ENCODE results near the gene SLC22A14.
"Not testable (repeated sequence)": the region's sequence is repeated elsewhere in the genome, so short reads cannot be mapped to it uniquely, and the experiment has no call there.

The SLC22A14 gene, protein sequence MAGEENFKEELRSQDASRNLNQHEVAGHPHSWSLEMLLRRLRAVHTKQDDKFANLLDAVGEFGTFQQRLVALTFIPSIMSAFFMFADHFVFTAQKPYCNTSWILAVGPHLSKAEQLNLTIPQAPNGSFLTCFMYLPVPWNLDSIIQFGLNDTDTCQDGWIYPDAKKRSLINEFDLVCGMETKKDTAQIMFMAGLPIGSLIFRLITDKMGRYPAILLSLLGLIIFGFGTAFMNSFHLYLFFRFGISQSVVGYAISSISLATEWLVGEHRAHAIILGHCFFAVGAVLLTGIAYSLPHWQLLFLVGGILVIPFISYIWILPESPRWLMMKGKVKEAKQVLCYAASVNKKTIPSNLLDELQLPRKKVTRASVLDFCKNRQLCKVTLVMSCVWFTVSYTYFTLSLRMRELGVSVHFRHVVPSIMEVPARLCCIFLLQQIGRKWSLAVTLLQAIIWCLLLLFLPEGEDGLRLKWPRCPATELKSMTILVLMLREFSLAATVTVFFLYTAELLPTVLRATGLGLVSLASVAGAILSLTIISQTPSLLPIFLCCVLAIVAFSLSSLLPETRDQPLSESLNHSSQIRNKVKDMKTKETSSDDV
- total RNA-seq, result 0 reads per million in 4 donors

GRCh38 chr3:38281895-38282686 is at the start of gene SLC22A14:
TSS of gene SLC22A14 (plus strand) at chr3:38282294. CDS start at chr3:38306027, 23,733 bp downstream.
- no peak for DNase-seq

- no peak for DNase-seq
These were observed 49.4 kb upstream of the SLC22A14 start for GRCh38 chr3:38232701-38233100.

DNA sequence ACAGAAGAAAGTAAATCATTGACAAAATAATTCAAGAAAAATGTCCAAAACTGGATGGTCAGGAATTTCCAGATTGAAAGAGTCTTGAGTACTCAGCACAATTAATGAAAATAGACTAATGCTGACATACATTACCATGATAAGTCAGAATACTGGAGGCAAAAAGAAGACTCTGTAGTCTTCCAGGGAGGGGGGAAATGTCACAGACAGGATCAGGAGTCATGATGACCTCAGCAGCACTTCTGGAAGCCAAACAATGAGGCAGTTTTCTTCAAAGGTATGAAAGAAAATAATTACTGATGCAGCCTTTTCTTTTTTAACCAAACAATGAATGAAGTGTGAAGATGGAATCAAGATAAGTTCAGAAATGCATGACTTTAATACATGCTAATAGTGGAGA is 46.6 kb upstream of the SLC22A14 start:
- DNase-seq, result no peak

DNA sequence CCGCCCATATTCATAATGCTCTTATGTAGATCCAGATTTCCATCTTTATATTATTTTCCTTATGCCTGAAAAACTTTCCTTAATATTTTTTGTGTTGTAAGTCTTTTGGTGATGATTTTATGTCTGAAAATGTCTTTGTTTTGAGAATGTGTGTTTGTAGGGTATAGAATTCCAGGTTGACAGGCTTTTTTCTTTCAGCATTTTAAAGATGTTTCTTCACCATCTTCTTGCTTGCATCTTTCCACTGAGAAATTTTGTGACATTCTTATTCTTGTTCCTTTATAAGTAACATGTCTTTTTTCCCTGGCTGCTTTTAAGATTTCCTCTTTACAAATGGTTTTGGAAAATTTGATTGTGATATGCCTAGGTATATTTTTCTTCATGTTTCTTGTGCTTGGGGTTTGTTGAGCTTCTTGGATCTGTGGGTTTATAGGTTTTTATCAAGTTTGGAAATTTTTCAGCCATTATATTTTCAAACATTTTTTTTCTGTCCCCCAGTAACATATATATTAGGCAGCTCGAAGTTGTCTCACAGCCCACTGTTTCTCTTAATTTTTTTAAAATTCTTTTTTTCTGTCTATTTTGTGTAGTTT is 43.6 kb upstream of the SLC22A14 start:
- DNase-seq, result no peak

DNA sequence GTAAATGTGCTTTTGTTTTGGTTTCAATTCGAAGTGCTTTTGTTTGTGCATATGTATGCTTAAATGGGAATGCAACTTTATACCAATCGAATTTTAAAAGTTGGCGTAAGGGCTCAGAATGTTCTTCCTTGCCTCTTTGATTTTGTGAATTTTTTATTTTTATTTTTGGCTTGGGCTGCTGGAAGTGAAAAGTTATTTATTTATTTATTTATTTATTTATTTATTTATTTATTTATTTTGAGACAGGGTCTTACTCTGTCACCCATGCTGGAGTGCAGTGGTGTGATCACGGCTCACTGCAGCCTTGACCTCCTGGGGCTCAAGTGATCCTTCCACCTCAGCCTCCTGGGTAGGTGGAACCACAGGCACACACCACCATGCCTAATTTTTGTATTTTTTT is 39.3 kb upstream of the SLC22A14 start:
- DNase-seq, result not testable (repeated sequence)

DNA sequence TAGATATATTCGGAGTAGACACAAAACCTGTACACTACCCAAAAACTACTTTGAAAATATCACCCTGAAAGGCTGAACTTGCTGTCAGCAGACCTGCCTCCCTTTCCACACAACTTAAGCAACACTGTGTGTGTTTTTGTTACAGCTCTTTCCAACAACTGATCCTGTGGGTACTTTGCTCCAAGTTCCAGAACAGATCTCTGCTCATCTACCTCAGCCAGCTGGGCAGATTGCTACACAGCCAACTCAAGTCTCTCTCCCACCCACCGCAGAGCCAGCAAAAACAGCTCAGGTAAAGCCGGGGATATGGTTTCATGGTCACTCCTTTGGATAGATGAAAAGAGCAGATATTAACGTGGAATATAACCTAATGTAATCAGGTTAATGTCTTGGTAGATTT is 36.2 kb upstream of the SLC22A14 start:
- no peak for DNase-seq

DNA sequence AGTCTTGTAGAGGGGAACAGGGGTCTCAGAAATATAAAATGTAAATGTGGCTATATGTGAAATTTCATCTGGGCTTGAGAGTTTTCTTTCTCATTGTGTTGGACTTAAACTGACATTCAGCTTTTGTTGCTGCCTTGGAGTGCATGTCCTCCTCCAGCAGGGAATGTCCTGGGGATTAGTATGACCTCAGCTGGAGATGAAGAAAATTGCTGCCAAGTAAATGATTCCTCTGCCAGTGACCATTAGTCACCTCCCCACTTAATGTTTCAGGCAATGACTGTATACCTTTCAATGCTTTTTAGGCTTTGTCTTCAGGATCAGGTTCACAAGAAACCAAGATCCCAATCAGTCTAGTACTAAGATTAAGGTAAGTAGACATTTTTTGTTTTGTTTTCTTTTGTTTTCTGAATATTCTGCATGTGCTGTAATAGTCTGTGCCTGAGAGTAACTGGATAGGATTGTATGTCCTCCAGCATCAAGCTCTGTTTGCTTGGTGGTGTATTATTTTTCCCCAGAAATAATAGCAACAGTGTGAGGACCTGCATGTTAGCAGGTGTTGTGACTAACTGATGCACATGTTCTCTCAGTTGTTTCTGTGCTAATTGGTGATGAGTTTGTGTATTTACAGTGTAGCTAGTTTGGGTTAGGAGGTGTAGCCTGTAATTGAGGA is 34.6 kb upstream of the SLC22A14 start:
- DNase-seq, result no peak

GRCh38 chr3:38250198-38250597 is 31.9 kb upstream of the SLC22A14 start:
- no peak for DNase-seq

DNA sequence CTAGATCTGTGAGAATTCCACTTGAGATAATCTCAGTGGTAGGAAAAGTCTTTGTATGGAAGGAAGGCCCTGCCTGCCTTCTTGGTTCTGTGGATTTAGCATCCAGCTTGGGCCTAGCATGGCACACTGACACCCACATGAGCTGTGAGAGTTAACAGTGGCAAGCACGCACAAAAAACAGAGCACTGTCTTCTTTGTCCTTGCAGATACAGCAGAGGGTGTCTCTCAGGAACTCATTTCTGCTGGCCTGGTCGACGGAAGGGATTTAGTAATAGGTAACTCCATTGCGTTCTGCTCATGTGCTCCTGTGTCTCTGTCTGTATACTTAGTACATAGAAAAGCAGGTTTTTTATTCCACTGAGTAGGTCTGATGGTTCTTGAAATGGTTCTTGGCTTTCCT is 30.9 kb upstream of the SLC22A14 start:
- no peak for DNase-seq

- no peak for DNase-seq
These were observed 28.4 kb upstream of the SLC22A14 start for GRCh38 chr3:38253704-38254103.

DNA sequence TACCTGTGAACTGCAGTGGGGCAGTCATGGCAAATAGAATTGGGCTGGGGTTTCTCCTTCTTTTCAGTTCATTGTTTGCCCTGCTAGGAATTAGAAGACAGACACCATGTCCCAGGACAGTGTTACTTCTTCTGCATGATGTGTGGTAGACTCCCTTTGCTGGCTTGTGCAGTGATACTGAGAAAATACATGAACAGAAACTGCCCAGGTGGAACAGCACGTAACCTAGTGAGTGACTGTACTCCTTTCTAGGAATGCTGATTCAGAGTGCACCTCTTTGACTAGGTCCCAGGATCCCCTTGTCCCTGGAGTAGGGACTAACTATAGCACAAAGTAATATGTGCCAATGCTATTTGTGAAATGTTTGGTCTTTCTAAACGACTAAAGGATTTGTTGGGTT is 27.2 kb upstream of the SLC22A14 start:
- DNase-seq, result peak in 1 of 5 donors; percentile 8

DNA sequence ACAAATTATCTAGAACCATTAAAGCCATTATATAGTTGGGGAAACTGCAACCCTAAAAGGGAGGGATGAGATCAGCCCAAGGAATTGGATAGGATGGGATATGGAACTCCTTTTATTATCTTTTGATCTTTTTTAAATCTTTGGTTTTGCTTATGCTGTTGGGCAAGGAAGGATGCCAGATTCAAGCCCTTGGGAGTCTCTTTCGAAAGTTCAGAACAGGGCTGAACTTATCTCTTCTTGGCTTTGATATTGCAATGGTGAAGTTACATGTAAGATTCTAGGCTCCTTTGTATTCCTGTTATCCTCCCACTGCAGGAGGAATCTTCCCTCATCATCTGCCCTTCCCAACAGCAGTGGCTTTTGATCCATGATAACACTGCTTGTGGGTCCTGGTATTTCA is 26.5 kb upstream of the SLC22A14 start:
- no peak for DNase-seq

GRCh38 chr3:38257583-38257982 is 24.5 kb upstream of the SLC22A14 start:
- peak in 1 of 5 donors; percentile 18 for DNase-seq

DNA sequence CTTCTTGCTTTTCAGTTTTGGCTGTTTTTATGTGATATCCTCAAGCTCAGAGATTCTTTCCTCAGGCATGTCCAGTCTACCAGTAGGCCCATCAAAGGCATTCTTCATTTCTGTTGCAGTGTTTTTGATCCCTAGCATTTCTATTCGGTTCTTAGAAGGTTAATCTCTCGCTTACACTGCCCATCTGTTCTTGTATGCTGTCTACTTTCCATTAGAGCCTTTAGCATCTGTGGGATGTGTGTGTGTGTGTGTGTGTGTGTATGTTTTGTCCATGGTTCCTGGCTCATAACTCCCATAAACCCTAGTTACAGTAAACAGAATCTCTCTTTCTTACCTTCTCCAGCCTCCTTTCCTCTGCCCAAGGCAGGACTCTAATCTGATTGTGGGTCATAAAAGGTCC is 21.6 kb upstream of the SLC22A14 start:
- no peak for DNase-seq

- no peak for DNase-seq
These were observed 17.7 kb upstream of the SLC22A14 start for GRCh38 chr3:38264353-38264771.

- DNase-seq, result no peak
These were observed 17.3 kb upstream of the SLC22A14 start for GRCh38 chr3:38264779-38265178.

- no peak for DNase-seq
These were observed 16.3 kb upstream of the SLC22A14 start, which contains the start of gene SLC22A13 for GRCh38 chr3:38265604-38266307. TSS of gene SLC22A13 (plus strand) at chr3:38265812. CDS start at chr3:38265861, 49 bp downstream.

DNA sequence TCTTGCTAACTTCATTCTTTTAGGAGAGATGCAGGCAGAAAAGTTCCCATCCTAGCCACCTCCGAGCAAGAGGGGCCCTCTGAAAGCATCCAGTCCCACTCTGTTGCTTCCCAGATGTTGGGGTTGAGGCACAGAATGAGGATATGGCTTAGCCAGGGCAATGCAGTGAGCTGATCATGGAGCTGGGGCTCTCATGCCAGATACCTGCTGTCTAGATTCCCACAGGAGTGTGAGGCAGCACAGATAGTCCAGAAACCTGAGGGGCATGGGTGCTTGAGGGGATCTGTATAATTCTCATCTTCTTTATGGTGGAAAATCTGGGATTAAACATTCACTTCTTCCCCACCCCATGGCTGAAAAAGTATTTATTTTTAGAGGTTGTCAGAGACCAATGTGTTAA is 15.3 kb upstream of the SLC22A14 start:
- DNase-seq, result no peak

- no peak for DNase-seq
These were observed 14.4 kb upstream of the SLC22A14 start for GRCh38 chr3:38267662-38268061.

DNA sequence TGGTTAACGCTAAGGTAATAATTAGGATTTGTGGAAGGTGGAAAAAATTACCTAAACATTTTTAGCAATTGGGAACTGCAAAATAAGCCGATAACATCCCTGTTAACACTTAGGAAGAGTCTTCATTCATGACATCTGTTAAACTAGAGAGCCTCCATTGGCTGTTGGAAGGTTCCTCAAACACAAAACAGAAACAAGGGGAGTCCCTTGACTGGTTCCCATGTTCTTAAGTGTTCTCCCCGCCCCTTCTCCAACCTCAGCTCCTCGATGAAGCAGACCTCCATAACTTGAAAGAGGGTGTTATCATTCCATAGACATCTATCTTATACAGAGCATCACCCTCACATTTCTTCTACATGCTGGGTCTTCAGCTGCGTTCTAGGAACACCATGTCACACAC is 14.0 kb upstream of the SLC22A14 start:
- DNase-seq, result no peak

DNA sequence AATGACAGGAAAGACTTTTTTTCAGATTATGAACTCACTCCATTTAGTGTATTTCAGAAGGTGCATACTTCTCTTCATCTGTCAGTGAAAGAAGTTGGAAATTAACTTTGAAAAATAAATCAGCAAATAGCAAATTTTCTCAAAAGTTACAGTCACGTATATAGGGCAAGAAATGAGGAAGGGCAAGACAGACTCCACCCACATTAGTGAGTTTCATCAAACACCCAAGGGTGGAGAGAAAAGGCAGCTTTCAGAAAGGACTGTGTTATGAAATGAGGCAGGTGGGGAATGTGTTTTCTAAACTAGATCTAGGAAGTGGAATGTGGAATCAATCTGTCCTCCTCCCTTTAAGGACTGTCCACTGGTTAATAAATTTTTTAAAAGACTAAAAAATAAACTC is 13.6 kb upstream of the SLC22A14 start:
- DNase-seq, result no peak

- no peak for DNase-seq
These were observed 11.5 kb upstream of the SLC22A14 start for GRCh38 chr3:38270606-38271005.

Measured in T-helper 1 cell (primary cell).